Gastrocnemius medialis (tissue), 4 donors: ENCODE measurements around the gene GOLGB1.

ENCODE experiments used
- CTCF ChIP-seq, 5 experiments: fragments of 450-650 bp in 3 of 5; fragments of 200-600 bp in 2 of 5; sonication (generic) in 2 of 5; IDR thresholded peaks in 4 of 5; conservative IDR thresholded peaks in 1 of 5; 1 replicate in 4 of 5; 2 replicates in 1 of 5; pipeline ENCODE4 v1.5.1; 2016 to 2019; ENCODE audit warnings: antibody characterized with exemption in 5 of 5, mild to moderate bottlenecking in 3 of 5, moderate library complexity in 3 of 5
- POLR2A ChIP-seq, 2 donors: fragments of 450-650 bp; IDR thresholded peaks; one replicate each; pipeline ENCODE4 v1.6.1; 2017; ENCODE audit warnings: antibody characterized with exemption in 2 of 2, mild to moderate bottlenecking in 2 of 2, moderate library complexity in 2 of 2

GRCh38 chr3:121660356-121661171 lies 89.0 kb downstream of the GOLGB1 start, which contains the start of gene HCLS1:
- TF ChIP-seq CTCF (IDR thresholded peaks at IDR 0.05 in 4 of 5, conservative IDR thresholded peaks at IDR 0.05 in 1 of 5) (no peak), POLR2A (IDR thresholded peaks at IDR 0.05) (peak; percentile 17 to 30)
